HG03469 (cell line): ENCODE measurements around the gene POLR2F.

Experiments
- ATAC-seq: cut with Tn5 transposase; IDR thresholded peaks from one replicate; pipeline ENCODE4 v1.9.1; 2021; ENCODE audit warnings: mild to moderate bottlenecking, moderate library complexity, moderate number of reproducible peaks; ENCODE audit not compliant: unreplicated experiment

POLR2F gene

GRCh38 chr22:37953437-37954179 is at the start of gene POLR2F, which contains the start of gene C22orf23:
TSS of gene POLR2F (plus strand) at chr22:37953699. CDS start at chr22:37953788, 89 bp downstream.
TSS of gene C22orf23 (minus strand) at chr22:37953601. CDS start at chr22:37953149, 452 bp downstream.
- ATAC-seq = peak; percentile 81

DNA sequence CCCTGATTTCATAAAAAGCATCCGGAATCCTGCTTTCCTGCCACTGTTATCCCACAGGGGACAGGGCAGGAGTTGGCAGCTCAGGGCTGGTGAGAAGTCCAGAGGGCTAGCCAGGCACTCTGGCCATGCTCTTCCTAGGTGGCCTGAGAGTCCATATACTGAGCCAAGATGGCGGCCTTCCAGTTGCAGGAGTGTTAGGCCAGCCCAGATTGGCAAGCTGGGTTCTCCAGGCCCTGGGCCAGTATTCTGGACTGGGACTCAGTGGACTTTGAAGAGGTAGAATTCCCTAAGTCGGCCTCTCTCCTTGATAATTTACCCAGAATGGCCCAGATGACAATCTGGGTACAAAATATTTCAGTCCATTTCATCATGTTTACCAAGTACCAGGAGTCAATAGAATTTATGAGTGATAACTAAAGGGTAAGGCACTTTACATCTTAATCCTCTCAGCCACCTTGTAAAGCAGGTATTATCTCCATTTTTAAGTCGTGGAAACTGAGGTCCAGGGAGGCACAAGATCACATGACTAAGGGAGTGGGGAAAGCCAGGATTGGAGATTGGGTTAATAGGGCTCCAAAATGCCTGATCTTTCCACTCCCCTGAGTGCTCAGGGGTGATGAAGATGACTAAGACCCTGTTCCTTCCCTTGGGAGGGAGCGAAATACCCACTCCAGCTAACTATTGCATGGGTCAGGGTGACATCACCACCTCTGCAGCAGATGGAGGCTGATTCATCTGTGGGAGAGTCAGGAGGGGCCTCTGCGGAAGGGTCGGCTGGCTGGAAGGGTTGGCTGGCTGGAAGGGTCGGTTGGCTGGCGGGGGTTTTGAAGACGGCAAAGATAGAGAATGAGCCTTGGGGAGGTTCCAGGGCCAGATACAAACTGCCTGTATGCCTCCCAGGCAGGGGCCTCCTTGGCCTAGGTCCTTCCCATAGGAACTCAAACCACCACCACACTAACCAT is 48.6 kb upstream of the POLR2F start:
- ATAC-seq = no peak

GRCh38 chr22:37905534-37906363 is 47.8 kb upstream of the POLR2F start, which contains the start of gene MICALL1:
TSS of gene MICALL1 (plus strand) at chr22:37906297. CDS start at chr22:37906423, 126 bp downstream.
- peak; percentile 46 for ATAC-seq

- no peak for ATAC-seq
Measured at GRCh38 chr22:37906364-37907008, 47.0 kb upstream of the POLR2F start.

GRCh38 chr22:37907036-37907954 is 46.2 kb upstream of the POLR2F start:
- ATAC-seq = no peak

DNA sequence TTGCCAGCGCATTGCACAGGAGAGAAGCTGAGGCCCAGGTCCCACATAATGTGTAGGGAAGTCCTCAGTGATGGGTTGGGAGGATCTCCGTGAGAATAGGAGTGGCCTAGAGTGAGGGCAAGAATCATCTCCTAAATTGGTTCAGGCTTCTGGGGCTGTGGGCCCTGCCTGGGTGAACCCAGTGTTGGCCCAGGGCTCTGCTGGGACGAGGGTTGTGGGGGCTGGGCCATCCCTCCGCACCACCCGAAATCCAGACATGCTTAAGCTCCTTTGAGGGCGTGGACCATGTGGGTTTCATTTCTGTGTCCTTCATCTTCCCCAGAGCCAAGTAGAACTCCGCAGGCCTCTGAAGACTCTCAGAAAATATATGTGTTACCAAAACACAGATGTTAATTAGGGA is 43.7 kb upstream of the POLR2F start:
- no peak for ATAC-seq

DNA sequence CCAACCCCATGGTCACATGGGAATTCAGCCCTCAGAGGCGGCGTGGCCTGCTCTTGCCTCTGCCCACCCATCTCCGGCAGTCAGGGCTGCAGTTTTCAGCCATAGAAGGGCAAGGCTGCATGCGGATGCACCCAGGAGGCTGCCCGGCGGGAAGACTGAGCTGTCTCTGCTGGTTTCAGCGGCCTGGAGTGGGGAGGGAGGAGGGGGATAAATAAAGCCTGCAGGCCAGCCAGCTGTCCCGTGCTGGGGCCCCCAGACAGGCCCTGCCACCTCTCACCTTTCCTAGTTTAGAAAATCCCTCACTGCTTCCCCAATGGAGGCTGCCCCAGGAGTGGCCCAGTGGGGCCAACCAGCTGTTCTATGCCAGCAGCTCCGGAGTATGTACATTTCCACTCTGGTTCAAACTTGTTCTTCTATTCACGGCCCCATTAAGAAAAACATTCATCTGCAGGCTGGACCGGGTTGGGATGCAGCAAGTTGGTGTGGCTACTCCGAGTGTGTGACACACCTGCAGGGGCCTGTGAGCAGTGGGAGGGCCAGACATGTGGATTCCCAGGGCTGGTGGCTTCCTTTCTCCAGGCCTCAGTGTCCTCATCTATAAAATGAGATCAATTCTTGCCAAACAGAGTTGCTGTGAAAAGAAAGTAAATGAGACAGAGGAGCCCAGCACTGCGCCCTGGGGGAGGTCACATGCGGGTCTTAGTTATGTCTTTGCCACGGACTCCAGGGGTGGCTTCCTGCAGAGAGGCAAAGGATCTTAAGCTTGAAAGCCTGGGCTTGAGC is 42.4 kb upstream of the POLR2F start:
- no peak for ATAC-seq

DNA sequence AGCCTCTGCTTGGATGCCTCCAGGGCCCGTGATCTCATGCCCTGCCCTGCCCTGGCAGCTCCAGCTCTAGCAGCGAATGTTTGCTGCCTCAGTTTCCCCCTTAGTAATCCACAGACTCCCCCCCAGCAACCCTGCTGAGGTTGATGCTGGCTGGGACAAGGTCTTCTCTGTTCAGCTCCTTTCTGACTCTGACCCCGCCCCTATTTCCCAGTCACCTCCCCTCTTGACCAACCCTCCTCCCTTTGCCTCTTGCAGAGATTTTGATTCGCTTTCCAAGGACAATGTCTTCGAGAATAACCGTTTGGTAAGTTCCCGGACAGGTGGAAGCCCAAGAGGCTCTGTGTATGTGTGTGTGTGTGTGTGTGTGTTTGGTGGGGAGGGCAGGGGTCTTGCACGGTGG is 41.8 kb upstream of the POLR2F start:
- no peak for ATAC-seq

DNA sequence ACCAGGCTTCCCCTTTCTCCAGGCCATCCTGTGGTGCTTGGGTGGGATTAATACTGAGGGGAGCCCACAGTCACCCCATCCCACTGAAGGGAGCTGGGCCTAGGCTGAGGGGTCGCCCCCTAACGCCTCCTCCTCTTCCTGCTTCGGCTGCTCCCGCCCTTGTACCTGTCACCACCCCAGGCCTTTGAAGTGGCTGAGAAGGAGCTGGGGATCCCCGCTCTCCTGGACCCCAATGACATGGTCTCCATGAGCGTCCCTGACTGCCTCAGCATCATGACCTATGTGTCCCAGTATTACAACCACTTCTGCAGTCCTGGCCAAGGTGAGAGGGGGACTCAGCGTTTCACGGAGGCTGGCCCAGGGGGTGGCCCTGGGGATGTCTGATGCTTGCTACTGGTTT is 41.3 kb upstream of the POLR2F start:
- ATAC-seq = no peak

DNA sequence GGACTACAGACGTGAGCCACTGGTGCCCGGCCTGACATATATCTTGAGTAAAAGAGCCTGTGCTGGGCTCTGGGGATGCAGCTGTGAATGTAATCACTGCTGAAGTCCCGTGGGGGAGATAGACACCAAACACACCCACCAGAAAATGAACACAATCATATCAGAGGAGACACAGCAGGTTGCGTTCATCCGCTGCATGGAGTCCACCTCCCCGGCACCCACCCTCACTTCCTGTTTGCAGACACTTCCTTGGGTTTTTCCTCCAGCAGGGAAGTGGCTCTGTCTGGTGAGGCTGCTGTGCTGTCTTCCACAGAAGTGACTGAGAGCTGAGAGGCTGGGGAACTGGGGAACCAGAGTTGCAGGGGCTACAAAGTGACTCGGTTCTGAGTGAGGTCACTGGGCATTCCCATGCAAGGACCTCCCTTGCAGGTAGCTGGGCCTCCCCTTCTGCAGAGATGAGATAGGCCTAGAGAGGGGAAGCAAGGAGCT is 40.2 kb upstream of the POLR2F start:
- no peak for ATAC-seq

DNA sequence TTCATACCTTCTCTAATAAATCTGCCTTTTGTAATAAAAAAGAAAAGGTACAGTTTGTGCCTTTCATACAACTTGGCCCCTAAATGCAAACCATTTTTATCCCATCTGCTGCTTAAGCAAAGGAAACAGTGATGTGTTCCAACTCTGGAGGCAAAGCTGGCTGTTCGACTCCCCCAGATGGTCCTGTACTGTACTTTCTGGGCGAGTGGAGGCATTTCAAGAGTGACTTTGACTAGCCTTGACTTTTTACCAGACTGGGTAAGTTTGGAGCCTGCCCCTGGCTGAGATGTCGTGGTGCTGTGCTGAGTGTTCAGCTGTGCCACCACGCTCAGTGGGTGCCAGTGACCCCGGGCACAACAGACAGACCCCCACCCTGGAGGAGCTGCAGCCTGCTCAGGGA is 37.2 kb upstream of the POLR2F start:
- no peak for ATAC-seq

DNA sequence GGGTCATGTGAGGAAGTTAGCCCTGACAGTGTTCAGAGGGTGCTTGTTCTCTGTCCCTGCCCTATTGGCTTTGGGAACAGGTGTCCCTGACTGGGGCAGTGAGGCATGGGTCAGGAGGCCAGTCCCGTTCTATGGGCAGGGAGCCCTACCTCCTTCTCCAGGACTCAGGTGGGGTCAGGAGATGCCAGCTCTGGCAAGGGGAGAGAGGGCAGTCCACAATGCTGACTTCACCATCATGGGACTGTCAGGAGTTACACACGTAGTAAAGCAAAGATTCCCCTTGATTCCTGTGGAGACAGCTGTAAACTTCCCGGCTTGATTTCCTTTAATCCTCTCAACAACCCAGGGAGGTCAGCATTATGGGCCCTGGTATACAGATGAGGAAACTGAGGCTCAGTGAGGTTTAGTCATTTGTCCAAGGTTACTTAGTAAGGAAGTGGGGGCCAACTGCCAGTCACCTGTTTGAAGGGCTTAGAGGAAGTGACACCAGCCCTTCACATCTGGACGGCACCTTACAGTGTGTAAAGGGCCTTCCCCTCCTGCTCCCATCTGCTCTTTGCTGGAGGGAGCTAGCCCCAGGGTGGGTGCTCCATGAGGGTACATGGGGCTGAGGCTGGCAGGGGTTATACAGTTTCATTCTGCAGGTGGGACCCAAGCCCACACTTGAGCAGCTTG is 35.5 kb upstream of the POLR2F start:
- no peak for ATAC-seq

DNA sequence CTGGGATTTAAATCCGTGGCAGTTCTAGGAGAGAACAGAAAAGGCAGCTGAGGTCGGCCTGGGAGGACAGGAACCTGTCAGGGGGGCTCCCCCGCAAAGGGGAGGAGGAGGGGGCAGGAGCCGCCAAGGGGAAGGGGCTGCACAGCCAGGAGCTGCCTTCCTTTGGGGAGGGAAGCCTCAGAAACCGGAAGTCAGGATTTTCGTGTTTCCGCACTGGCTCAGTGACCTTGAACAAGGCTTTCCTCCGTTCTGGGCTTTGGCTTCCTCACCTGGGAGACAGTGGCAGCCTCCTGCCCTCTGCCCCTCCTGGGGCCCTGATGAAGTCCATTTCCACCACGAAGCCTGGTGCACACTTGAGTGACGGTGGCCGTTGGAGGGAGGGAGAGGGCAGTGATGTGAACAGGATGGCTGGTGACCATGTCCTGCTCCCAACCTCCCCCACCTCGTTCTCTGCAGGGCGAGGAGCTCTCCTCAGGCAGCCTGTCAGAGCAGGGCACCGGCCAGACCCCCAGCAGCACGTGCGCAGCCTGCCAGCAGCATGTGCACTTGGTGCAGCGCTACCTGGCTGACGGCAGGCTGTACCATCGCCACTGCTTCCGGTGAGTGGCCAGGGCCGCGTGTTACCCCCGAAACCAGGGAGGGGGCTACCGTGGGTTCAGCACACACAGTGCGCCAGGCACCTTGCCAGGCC is 34.8 kb upstream of the POLR2F start:
- ATAC-seq = no peak

DNA sequence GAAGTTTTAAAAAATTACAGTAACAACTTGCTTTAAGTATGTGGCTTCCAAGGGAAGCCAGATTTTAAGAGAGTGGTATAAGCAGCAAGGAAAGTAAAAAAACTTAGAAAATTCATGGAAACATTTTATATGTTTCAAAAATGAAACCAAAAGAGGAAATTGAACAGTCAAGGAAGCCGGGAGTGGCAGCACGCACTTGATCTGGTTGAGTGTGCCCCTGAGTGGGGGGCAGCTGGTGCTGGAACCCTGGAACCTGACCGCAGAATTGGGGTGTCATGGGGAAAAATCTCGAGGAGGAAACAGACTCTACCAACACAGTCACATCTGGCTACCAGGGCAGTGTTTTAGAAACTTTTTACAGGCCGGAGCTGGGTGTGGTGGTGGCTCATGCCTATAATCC is 33.4 kb upstream of the POLR2F start:
- ATAC-seq = no peak

GRCh38 chr22:37922191-37922590 is 31.3 kb upstream of the POLR2F start:
- no peak for ATAC-seq

- no peak for ATAC-seq
Measured at GRCh38 chr22:37923927-37924326, 29.6 kb upstream of the POLR2F start.

- ATAC-seq = no peak
Measured at GRCh38 chr22:37924386-37925065, 29.0 kb upstream of the POLR2F start.
